GM10266 (cell line): Measurements from ENCODE around the gene ASIC3.
A peak's percentile ranks its signal among the peaks of the same experiment; 100 is the strongest.

Source experiments
- DNase-seq: peaks from one replicate; pipeline ENCODE4 v3.0.0; 2012; ENCODE audit errors: extremely low spot score
- TF ChIP-seq, protein P1 (sequence below): IDR thresholded peaks from 2 replicates; pipeline ENCODE4 v1.5.1; 2012; ENCODE audit warnings: mild to moderate bottlenecking, low read depth; ENCODE audit not compliant: control insufficient read depth, insufficient read depth; ENCODE audit errors: missing control alignments

The ASIC3 gene

GRCh38 chr7:151082141-151083070, 34.1 kb downstream of the ASIC3 start:
- no peak for DNase-seq
- TF ChIP-seq, protein P1, sequence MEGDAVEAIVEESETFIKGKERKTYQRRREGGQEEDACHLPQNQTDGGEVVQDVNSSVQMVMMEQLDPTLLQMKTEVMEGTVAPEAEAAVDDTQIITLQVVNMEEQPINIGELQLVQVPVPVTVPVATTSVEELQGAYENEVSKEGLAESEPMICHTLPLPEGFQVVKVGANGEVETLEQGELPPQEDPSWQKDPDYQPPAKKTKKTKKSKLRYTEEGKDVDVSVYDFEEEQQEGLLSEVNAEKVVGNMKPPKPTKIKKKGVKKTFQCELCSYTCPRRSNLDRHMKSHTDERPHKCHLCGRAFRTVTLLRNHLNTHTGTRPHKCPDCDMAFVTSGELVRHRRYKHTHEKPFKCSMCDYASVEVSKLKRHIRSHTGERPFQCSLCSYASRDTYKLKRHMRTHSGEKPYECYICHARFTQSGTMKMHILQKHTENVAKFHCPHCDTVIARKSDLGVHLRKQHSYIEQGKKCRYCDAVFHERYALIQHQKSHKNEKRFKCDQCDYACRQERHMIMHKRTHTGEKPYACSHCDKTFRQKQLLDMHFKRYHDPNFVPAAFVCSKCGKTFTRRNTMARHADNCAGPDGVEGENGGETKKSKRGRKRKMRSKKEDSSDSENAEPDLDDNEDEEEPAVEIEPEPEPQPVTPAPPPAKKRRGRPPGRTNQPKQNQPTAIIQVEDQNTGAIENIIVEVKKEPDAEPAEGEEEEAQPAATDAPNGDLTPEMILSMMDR = no peak

GRCh38 chr7:151083071-151083823, 34.9 kb downstream of the ASIC3 start, which contains the start of gene TMUB1:
Gene TMUB1 (minus strand): TSS chr7:151083493. CDS start chr7:151082563, 930 bp downstream.
- TF ChIP-seq, protein P1 = no peak
- peak; percentile 92 for DNase-seq

DNA sequence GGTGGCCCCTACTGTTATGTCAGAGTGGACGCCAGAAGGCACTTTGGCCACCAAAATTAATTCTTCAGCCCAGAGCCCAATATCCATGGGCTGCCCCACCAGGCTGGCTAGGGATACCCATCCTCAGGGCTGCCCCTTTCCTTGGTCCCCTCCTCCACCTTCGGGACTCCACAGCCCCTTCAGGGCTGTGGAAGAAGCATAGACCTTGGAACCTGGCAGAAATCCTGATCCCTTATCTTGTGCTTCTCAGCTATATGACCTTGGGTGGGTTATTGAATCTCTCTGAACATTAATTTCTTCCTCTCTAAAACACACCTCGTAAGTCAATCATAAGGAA, 35.5 kb downstream of the ASIC3 start:
- TF ChIP-seq, protein P1 = no peak
- DNase-seq = no peak

DNA sequence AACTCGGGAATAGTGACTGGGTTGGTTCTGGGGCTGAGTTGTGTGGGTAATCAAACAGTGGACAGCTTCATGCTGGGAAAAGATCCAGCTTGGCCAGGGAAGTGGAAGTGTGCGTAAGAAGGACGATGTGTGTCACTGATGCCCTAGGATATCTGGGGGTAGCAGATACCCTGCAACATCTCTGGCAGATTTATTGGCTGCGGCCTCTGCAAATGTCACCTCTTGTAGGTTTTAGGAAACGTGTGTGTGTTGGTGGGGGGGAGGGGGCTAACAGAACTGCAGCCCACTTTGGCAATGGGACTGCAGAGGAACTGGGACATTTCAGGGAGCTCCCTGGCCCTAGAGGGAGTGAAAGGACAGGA, 37.0 kb downstream of the ASIC3 start:
- TF ChIP-seq, protein P1 = no peak
- no peak for DNase-seq

- peak; percentile 96 for DNase-seq
- TF ChIP-seq, protein P1 = no peak
Measured at GRCh38 chr7:151085691-151086620, 37.6 kb downstream of the ASIC3 start, which contains the start of gene AGAP3. Gene AGAP3 (plus strand): TSS chr7:151086475. CDS start chr7:151086742, 267 bp downstream.

DNA sequence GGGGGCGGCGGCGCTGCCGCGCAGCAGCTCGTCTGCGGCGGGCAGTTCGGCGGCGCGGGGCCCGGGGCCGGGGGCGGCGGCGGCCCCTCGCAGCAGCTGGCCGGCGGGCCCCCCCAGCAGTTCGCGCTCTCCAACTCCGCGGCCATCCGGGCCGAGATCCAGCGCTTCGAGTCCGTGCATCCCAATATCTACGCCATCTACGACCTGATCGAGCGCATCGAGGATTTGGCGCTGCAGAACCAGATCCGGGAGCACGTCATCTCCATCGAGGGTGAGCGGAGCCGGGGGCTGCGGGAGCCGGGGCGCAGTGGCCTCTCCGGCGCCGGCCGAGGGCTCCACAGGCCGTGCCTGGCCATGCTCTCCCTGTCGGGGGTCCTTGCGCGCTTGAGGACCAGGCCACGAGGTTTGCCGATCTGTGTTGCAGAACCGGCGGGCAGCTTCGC, 38.5 kb downstream of the ASIC3 start:
- no peak for DNase-seq

More for the DNA sequence above, 38.5 kb downstream of the ASIC3 start:
- TF ChIP-seq, protein P1 = no peak
